ENCODE data around the gene ACVRL1.

The ACVRL1 gene

DNA sequence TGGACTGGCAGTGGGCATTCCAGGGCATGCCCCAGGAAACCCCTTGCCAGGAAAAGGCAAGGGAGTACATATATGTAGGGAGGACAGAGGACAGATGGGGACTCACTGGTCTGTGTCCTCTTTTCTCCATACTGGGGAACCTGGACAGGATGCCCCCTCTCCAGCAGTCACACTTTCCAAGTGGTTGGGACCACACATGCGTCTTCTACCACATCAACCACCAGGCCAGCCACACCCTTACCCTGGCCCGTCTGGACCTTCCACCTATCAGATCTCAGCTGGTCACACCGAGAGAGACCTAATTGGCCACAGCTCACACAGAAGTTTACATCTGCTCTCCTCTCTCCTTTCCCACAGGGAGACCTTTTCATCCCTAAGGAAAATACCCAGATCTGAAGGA, 11.1 kb upstream of the ACVRL1 start:
- DNase-seq (ENCODE audit: low read depth in 3 of 3, low spot score in 1 of 3) = no peak

GRCh38 chr12:51897181-51897580, 10.1 kb upstream of the ACVRL1 start:
- no peak for DNase-seq (ENCODE audit: low read depth in 3 of 3, low spot score in 1 of 3)

- DNase-seq (ENCODE audit: low read depth in 3 of 3, low spot score in 1 of 3) = no peak
Measured at GRCh38 chr12:51898506-51898905, 8.8 kb upstream of the ACVRL1 start.

GRCh38 chr12:51898937-51899336, 8.4 kb upstream of the ACVRL1 start:
- DNase-seq (ENCODE audit: low read depth in 3 of 3, low spot score in 1 of 3) = no peak

- no peak for DNase-seq (ENCODE audit: low read depth in 3 of 3, low spot score in 1 of 3)
Measured at GRCh38 chr12:51900323-51900889, 6.9 kb upstream of the ACVRL1 start.

DNA sequence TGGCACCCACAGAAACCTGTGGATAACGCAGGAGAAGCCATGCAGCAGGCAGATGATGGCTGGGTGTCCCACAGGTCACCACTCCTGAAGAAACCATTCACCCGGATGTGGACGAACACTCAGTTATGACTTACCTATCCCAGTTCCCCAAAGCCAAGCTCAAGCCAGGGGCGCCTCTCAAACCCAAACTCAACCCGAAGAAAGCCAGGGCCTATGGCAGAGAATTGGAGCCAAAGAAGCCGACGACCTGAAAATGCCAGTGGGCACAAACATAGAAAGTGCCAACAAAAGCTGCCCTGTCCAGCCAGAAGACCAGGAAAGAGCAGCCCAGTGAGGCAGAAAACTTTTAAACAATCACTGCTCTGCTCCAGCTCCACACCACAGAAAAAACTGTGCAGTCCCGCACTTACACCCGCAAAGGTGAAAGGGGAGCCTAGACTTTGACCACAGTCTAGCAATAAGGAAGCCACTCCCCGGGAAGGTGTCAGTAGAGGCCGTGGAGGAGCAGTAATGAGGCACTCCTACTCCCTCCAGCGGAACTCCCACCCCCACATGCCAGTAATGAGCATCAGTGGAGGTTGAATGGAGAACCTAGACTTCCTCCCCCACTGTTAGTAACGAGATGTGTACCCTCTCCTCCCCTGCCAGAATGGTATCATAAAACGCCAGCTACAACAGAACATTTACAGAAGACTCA, 6.0 kb upstream of the ACVRL1 start:
- no peak for DNase-seq (ENCODE audit: low read depth in 3 of 3, low spot score in 1 of 3)

GRCh38 chr12:51901881-51902280, 5.4 kb upstream of the ACVRL1 start:
- no peak for DNase-seq (ENCODE audit: low read depth in 3 of 3, low spot score in 1 of 3)

GRCh38 chr12:51904951-51905470, 2.3 kb upstream of the ACVRL1 start:
- DNase-seq (ENCODE audit: low read depth in 3 of 3, low spot score in 1 of 3) = no peak

- no peak for DNase-seq (ENCODE audit: low read depth in 3 of 3, low spot score in 1 of 3)
Measured at GRCh38 chr12:51905471-51906429, 1.6 kb upstream of the ACVRL1 start.

DNA sequence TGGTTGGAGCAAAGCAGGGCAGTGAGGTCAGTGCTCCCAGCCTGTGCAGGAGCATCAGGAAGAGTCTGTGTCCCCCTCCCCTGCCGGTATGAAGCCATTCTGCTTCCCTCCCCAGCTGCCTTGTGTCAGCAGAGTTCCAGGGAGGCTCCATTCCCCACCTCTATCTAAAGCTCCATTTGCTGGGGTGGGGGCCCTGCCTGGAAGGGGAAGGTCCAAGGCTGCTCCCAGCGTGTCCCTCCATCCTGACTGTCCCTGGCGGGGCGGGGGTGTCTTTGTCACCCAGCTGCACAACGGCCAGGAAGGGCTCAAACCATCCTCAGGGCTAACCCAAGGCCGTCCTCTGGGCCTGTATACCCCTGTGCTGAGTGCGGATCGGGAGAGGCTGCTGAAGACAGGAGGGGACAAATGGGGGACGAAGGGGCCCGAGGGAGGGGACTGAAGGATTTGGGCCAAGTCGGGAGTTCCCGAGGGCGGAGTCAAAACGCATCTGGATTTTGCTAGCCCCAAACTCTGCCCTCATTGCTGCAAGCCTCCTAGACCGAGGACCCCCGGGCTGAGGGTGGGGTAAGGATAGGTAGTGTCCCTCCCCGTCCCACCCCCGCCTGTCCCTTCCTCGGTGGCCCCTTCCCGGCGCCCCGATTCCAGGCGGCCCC, 748 bp upstream of the ACVRL1 start:
- DNase-seq (ENCODE audit: low read depth in 3 of 3, low spot score in 1 of 3) = no peak

DNA sequence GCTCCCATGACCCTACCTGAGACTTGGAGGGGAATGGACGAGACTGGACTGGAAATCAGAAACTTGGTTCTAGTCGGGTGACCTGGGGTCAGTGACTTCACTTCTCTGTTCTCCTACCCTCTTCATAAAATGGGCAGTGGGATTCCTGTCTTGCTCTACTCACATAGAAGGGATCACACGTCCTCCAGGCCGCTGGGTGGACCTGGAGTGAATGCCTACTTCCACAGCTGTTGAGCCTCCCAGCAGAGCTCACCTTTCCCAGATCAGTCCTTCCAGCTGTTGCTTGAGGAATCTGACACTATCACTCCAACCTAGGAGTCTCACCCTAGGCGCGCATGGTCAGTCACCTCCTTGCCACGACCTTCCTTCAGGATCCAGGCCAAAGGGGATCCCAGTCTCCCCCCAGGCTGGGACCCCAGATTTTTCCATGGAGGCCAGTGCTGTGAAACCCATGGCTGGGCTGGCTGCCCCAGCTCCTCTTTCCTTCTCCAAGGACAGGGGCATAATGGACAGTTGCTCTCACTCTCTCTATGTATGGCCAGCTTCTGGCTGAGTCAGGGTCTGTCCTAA, 637 bp downstream of the ACVRL1 start:
- no peak for DNase-seq (ENCODE audit: low read depth in 3 of 3, low spot score in 1 of 3)

- no peak for DNase-seq (ENCODE audit: low read depth in 3 of 3, low spot score in 1 of 3)
Measured at GRCh38 chr12:51908876-51909592, 1.7 kb downstream of the ACVRL1 start.

DNA sequence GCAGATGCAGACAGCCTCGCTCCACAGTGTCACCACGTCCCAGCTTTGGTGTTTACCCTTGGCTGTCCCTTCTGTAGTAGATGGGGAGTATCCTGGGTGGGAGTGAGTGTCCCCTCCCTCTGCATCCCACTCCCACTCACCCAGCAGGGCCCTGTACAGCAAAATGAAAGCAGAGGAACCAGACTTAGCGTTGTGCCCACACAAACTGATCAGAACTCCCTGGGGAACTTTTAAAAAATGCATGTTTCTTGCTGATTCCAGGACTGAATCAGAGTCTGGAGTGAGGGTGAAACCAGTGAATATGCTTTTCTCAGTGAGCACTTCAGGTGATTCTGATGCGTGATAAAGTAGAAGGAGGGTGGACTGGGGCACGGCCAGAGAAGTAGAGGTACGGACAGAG, 2.9 kb downstream of the ACVRL1 start:
- DNase-seq (ENCODE audit: low read depth in 3 of 3, low spot score in 1 of 3) = no peak

DNA sequence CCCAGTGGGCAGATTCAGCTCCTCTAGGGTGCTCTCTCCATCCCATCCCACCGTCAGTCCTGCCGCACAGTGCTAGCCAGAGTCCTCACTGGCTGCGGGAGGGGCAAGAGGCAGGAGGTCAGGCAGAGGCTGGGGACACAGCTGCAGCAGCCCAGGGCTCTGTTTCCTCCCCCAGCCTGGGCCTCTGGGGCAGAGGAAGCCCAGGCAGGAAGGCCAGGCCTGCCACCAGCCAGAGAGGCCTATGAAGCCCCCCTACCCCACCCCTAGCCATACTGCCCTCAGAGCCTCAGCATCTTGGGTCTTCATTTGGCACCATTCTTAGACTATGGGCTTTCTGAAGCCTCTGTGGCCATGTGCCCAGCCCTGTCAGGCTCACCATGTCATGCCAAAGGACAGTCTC, 3.4 kb downstream of the ACVRL1 start:
- DNase-seq (ENCODE audit: low read depth in 3 of 3, low spot score in 1 of 3) = no peak

- DNase-seq (ENCODE audit: low read depth in 3 of 3, low spot score in 1 of 3) = no peak
Measured at GRCh38 chr12:51911307-51911706, 4.0 kb downstream of the ACVRL1 start.

- no peak for DNase-seq (ENCODE audit: low read depth in 3 of 3, low spot score in 1 of 3)
Measured at GRCh38 chr12:51911788-51912711, 4.7 kb downstream of the ACVRL1 start.

DNA sequence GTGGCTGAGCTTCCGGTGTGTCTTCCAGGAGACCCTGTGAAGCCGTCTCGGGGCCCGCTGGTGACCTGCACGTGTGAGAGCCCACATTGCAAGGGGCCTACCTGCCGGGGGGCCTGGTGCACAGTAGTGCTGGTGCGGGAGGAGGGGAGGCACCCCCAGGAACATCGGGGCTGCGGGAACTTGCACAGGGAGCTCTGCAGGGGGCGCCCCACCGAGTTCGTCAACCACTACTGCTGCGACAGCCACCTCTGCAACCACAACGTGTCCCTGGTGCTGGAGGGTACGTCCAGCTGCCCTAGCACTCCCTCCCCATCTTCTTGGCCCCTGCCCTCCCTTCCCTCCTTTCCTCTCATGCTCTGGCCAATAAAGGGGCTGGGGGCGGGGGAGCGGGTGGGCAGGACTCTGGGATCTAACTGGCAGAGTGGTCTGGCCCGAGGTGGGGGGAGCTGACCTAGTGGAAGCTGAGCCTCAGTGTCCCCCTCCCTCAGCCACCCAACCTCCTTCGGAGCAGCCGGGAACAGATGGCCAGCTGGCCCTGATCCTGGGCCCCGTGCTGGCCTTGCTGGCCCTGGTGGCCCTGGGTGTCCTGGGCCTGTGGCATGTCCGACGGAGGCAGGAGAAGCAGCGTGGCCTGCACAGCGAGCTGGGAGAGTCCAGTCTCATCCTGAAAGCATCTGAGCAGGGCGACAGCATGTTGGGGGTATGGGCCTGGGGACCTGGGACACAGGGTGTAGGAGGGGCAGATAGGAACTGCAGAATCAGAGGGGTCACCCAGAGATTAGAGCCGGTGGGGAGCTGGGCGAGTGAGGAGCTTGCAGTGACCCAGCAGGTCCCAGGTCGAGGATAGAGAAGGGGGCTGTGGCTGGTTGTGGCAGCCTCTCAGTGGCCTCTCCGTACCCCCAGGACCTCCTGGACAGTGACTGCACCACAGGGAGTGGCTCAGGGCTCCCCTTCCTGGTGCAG, 6.0 kb downstream of the ACVRL1 start:
- DNase-seq (ENCODE audit: low read depth in 3 of 3, low spot score in 1 of 3) = no peak

Measured in stimulated activated CD4-positive, alpha-beta T cell treated with anti-CD3 and anti-CD28 coated beads, TNF-alpha, amount 100 ng/mL, for 1 hour (primary cell).